ENCODE measurements around the gene C14orf93.
A peak's percentile ranks its signal among the peaks of the same experiment; 100 is the strongest.

C14orf93 gene

GRCh38 chr14:23040100-23040499 is 30.2 kb upstream of the C14orf93 start:
- POLR2A ChIA-PET = no interaction called here
- Histone ChIP-seq H3K9me3 (ENCODE audit: control extremely low read depth in 1 of 5, control insufficient read depth in 4 of 5, insufficient read depth in 2 of 5, low read depth in 1 of 5, low read length in 4 of 5) (no peaks in the 10 kb centered on the region), H3K27me3 (replicated peaks in 2 of 5; ENCODE audit: control insufficient read depth in 4 of 5, insufficient read depth in 5 of 5, low read length in 4 of 5) (no peaks in the 10 kb centered on the region), H3K4me3 (ENCODE audit: control insufficient read depth in 1 of 7, extremely low read depth in 1 of 7, insufficient read depth in 4 of 7, low read depth in 2 of 7, low read length in 6 of 7) (no peak overlapping the region), H3K27ac (ENCODE audit: insufficient read depth in 1 of 2, low read depth in 1 of 2, low read length in 2 of 2, poor library complexity in 1 of 2, severe bottlenecking in 2 of 2) (no peak overlapping the region), H3K36me3 (ENCODE audit: control insufficient read depth in 4 of 4, insufficient read depth in 4 of 4, low read length in 3 of 4) (no peaks in the 10 kb centered on the region), H3K4me1 (ENCODE audit: control extremely low read depth in 1 of 4, control insufficient read depth in 4 of 4, insufficient read depth in 4 of 4, low read length in 3 of 4) (peaks cover 0 to 3% (median 2%) of the 10 kb centered on the region in 4 experiments)
- CTCF ChIA-PET = interaction anchor here (0.5 to 33.6 kb wide), 5 partner anchors 14 to 824 kb away, joined by 3 to 933 read pairs (median 3); partner anchors contain the start of gene AJUBA
- 93% methylated on average over 4 of the region's 4 CpGs for WGBS (ENCODE audit: insufficient coverage)
- no peak for DNase-seq

DNA sequence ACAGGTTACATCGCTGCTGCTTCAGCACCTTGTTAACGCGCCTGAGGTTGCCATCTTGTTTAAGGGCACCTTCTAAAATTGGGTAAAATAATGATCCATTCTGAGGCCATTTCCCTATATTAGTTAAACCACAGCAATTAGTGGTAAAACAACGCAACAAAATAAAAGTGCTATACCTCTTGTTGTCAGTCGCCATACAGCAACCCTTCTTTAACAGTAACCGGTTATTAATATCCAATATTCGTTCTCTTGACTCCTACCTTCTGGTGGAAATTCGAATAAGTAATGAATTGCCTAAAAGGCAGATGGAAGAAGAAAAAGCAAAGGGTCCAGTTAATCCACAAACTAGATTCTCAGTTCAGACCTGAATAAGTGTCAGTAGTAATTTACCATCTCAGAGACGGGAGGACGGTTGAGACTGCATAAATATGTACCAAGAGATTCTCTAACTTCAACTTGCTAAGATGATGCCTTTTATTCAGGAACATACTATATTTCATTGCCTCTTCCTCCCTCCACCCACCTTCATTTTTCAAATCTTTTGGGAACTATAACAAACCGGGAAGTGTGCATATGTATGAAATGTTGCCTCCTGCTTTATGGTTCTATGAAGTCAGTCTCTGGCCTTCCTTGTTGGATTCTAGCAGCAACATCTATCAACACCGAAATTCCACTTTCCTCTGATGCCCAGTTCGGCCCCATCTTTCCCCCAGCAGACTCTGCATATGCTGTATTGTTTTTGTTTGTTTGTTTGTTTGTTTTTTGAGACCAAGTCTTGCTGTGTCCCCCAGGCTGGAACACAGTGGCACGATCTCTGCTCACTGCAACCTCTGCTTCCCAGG is 25.6 kb upstream of the C14orf93 start:
- H3K27me3 ChIP-seq (replicated peaks in 2 of 5; ENCODE audit: control insufficient read depth in 4 of 5, insufficient read depth in 5 of 5, low read length in 4 of 5) = no peaks in the 10 kb centered on the region
- H3K4me3 ChIP-seq (ENCODE audit: control insufficient read depth in 1 of 7, extremely low read depth in 1 of 7, insufficient read depth in 4 of 7, low read depth in 2 of 7, low read length in 6 of 7) = peak overlapping the region in 6 of 7 experiments; percentile 88 to 97 (median 91)
- ChIA-PET CTCF (interaction anchor here (2.5 to 33.6 kb wide), 2 partner anchors 23 to 47 kb away, joined by 12 to 933 read pairs; partner anchors contain the start of genes AJUBA and CDH24), POLR2A (interaction anchor here (0.6 to 1.6 kb wide), 2 partner anchors 20 to 37 kb away, joined by 3 read pairs; no protein-coding TSS in a partner anchor)
- DNase-seq = no peak
- H3K36me3 ChIP-seq (ENCODE audit: control insufficient read depth in 4 of 4, insufficient read depth in 4 of 4, low read length in 3 of 4) = peaks cover 4 to 23% (median 17%) of the 10 kb centered on the region in 4 experiments
- H3K27ac ChIP-seq (ENCODE audit: insufficient read depth in 1 of 2, low read depth in 1 of 2, low read length in 2 of 2, poor library complexity in 1 of 2, severe bottlenecking in 2 of 2) = peak overlapping the region; percentile 88 to 95
- no peaks in the 10 kb centered on the region for H3K9me3 ChIP-seq (ENCODE audit: control extremely low read depth in 1 of 5, control insufficient read depth in 4 of 5, insufficient read depth in 2 of 5, low read depth in 1 of 5, low read length in 4 of 5)
- 40% methylated on average over 5 of the region's 14 CpGs for WGBS (ENCODE audit: insufficient coverage)
- peaks cover 6 to 12% (median 11%) of the 10 kb centered on the region in 4 experiments for H3K4me1 ChIP-seq (ENCODE audit: control extremely low read depth in 1 of 4, control insufficient read depth in 4 of 4, insufficient read depth in 4 of 4, low read length in 3 of 4)

DNA sequence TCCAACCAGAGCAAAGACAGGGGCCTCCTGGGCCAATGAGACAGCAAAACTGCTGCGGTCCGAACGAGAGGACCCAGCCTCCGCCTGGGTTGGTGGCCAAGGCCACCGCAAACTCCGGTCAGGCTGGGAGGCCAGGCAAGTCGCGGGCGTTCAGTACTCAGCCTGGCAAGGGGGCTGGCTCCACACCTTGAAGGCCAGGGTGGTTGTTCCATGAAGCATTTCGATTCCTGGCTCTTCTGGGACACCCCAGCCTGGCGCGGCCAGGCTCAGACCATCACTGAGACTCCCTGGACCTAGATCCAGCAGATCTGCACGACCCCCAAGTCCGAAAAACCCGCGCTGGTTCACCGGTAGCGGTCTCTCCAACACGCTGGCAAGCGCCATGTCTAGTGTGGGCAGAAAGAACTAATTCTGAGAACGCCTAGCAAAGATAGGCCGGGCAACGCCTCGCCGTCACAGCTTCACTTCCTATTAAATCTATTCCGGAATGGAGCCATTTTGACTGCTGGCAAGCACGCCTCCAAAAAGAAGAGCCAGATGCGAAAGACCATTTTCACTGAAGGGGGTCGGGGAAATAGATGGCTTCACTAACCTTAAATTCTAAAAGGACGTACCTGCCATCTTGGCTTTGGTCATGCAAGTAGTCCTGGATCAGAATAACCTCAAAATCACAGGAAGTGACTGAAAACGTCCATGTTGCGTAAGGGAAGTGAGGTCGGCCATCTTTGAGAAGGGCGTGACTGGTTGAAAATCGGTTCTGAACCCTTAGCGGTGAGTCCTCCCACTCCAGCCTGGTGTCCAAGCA is 24.8 kb upstream of the C14orf93 start, which contains the start of gene PSMB5:
TSS of gene PSMB5 (minus strand) at position 403 of the 805 bp plus-strand sequence. CDS start at position 384, 19 bp downstream.
- peak within 1 kb of the TSS; percentile 88 to 95 for H3K27ac ChIP-seq (ENCODE audit: insufficient read depth in 1 of 2, low read depth in 1 of 2, low read length in 2 of 2, poor library complexity in 1 of 2, severe bottlenecking in 2 of 2)
- H3K4me1 ChIP-seq (ENCODE audit: control extremely low read depth in 1 of 4, control insufficient read depth in 4 of 4, insufficient read depth in 4 of 4, low read length in 3 of 4) = peaks cover 6 to 12% (median 11%) of the 10 kb centered on the region in 4 experiments
- POLR2A ChIA-PET = interaction anchor here (1.6 kb wide), 1 partner anchor 19 kb away, joined by 3 read pairs; no protein-coding TSS in a partner anchor
- 0% methylated on average over 35 of the region's 36 CpGs for WGBS (ENCODE audit: insufficient coverage)
- CTCF ChIA-PET = interaction anchor here (0.8 to 2.5 kb wide), 5 partner anchors 13 to 40 kb away, joined by 3 to 16 read pairs (median 4); partner anchors contain the start of gene CDH24
- peak within 1 kb of the TSS; percentile 76 to 97 (median 89) for H3K4me3 ChIP-seq (ENCODE audit: control insufficient read depth in 1 of 7, extremely low read depth in 1 of 7, insufficient read depth in 4 of 7, low read depth in 2 of 7, low read length in 6 of 7)
- H3K27me3 ChIP-seq (replicated peaks in 2 of 5; ENCODE audit: control insufficient read depth in 4 of 5, insufficient read depth in 5 of 5, low read length in 4 of 5) = no peaks in the 10 kb centered on the region
- peaks cover 5 to 24% (median 20%) of the 10 kb centered on the region in 4 experiments for H3K36me3 ChIP-seq (ENCODE audit: control insufficient read depth in 4 of 4, insufficient read depth in 4 of 4, low read length in 3 of 4)
- H3K9me3 ChIP-seq (ENCODE audit: control extremely low read depth in 1 of 5, control insufficient read depth in 4 of 5, insufficient read depth in 2 of 5, low read depth in 1 of 5, low read length in 4 of 5) = no peaks in the 10 kb centered on the region
- DNase-seq = peak; percentile 97 to 99 (median 98)

DNA sequence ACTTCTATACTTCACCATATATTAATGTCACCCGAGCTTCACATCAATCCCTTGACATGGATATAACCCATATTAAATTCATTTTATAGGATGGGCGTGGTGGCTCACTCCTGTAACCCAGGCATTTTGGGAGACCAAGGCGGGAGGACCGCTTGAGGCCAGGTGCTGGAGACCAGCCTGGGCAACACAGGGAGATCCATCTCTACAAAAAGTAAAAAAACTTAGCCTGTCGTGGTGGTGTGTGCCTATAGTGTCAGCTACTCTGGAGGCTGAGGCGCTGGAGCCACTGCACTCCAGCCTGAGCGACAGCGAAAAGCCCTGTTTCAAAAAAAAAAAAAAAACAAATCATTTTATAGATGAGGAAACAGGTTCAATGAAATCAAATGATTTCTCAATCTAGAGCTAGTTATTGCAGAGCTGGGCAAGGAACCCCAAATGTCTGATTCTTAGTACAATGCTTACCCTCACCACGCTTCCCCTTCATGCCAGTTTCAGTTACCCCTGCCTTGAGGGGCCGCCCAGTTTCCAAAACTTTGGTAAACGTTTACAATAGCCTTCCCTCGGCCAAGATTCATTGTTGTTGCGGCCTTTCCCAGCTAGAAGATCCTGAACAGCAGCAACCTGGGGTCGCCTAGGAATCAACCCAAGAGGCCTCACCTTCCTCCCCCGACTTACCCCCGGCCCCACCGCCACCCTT is 24.0 kb upstream of the C14orf93 start:
- 48% methylated on average over 9 of the region's 17 CpGs for WGBS (ENCODE audit: insufficient coverage)

GRCh38 chr14:23033251-23033727 is 23.3 kb upstream of the C14orf93 start:
- H3K36me3 ChIP-seq (ENCODE audit: control insufficient read depth in 4 of 4, insufficient read depth in 4 of 4, low read length in 3 of 4) = peaks cover 5 to 35% (median 23%) of the 10 kb centered on the region in 4 experiments
- H3K27ac ChIP-seq (ENCODE audit: insufficient read depth in 1 of 2, low read depth in 1 of 2, low read length in 2 of 2, poor library complexity in 1 of 2, severe bottlenecking in 2 of 2) = no peak overlapping the region
- H3K4me1 ChIP-seq (ENCODE audit: control extremely low read depth in 1 of 4, control insufficient read depth in 4 of 4, insufficient read depth in 4 of 4, low read length in 3 of 4) = peaks cover 6 to 20% (median 15%) of the 10 kb centered on the region in 4 experiments
- 98% methylated on average over 10 of the region's 10 CpGs for WGBS (ENCODE audit: insufficient coverage)
- no peaks in the 10 kb centered on the region for H3K9me3 ChIP-seq (ENCODE audit: control extremely low read depth in 1 of 5, control insufficient read depth in 4 of 5, insufficient read depth in 2 of 5, low read depth in 1 of 5, low read length in 4 of 5)
- DNase-seq = no peak
- peak overlapping the region in 4 of 7 experiments; percentile 88 to 95 (median 88) for H3K4me3 ChIP-seq (ENCODE audit: control insufficient read depth in 1 of 7, extremely low read depth in 1 of 7, insufficient read depth in 4 of 7, low read depth in 2 of 7, low read length in 6 of 7)
- no peaks in the 10 kb centered on the region for H3K27me3 ChIP-seq (replicated peaks in 2 of 5; ENCODE audit: control insufficient read depth in 4 of 5, insufficient read depth in 5 of 5, low read length in 4 of 5)
- ChIA-PET POLR2A (interaction anchor here (1.6 kb wide), 1 partner anchor 17 kb away, joined by 3 read pairs; no protein-coding TSS in a partner anchor), CTCF (interaction anchor here (0.8 to 2.5 kb wide), 8 partner anchors 11 to 47 kb away, joined by 4 to 16 read pairs (median 4); partner anchors contain the start of gene CDH24)

More for the DNA sequence above, 24.0 kb upstream of the C14orf93 start:
- peaks cover 5 to 29% (median 23%) of the 10 kb centered on the region in 4 experiments for H3K36me3 ChIP-seq (ENCODE audit: control insufficient read depth in 4 of 4, insufficient read depth in 4 of 4, low read length in 3 of 4)
- DNase-seq = no peak
- H3K4me1 ChIP-seq (ENCODE audit: control extremely low read depth in 1 of 4, control insufficient read depth in 4 of 4, insufficient read depth in 4 of 4, low read length in 3 of 4) = peaks cover 6 to 17% (median 13%) of the 10 kb centered on the region in 4 experiments
- ChIA-PET CTCF (interaction anchor here (0.8 to 2.5 kb wide), 7 partner anchors 12 to 39 kb away, joined by 3 to 16 read pairs (median 5); partner anchors contain the start of gene CDH24), POLR2A (interaction anchor here (1.6 kb wide), 1 partner anchor 18 kb away, joined by 3 read pairs; no protein-coding TSS in a partner anchor)
- H3K27me3 ChIP-seq (replicated peaks in 2 of 5; ENCODE audit: control insufficient read depth in 4 of 5, insufficient read depth in 5 of 5, low read length in 4 of 5) = no peaks in the 10 kb centered on the region
- H3K9me3 ChIP-seq (ENCODE audit: control extremely low read depth in 1 of 5, control insufficient read depth in 4 of 5, insufficient read depth in 2 of 5, low read depth in 1 of 5, low read length in 4 of 5) = no peaks in the 10 kb centered on the region
- H3K4me3 ChIP-seq (ENCODE audit: control insufficient read depth in 1 of 7, extremely low read depth in 1 of 7, insufficient read depth in 4 of 7, low read depth in 2 of 7, low read length in 6 of 7) = peak overlapping the region; percentile 76 to 97 (median 89)
- H3K27ac ChIP-seq (ENCODE audit: insufficient read depth in 1 of 2, low read depth in 1 of 2, low read length in 2 of 2, poor library complexity in 1 of 2, severe bottlenecking in 2 of 2) = peak overlapping the region; percentile 88 to 95

DNA sequence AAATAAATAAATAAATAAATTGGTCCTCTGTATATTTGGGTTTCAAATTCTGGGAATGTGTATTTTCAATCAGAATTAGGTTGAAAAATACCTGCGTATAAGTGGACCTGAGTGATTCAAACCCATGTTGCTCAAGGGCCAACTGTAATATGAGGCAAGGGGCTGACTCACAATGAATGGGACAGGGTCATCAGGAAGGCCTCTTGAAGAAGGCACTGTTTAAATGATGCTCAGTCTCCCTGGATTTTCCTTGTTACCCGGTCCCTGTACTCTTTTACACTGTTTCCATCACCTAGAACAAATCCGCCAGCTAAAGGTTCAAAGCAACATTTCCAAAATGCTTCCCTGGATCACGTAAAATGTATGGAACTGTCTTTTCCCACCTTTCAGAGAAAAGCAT is 21.0 kb upstream of the C14orf93 start:
- H3K27me3 ChIP-seq (replicated peaks in 2 of 5; ENCODE audit: control insufficient read depth in 4 of 5, insufficient read depth in 5 of 5, low read length in 4 of 5) = no peaks in the 10 kb centered on the region
- H3K4me3 ChIP-seq (ENCODE audit: control insufficient read depth in 1 of 7, extremely low read depth in 1 of 7, insufficient read depth in 4 of 7, low read depth in 2 of 7, low read length in 6 of 7) = no peak overlapping the region
- no peaks in the 10 kb centered on the region for H3K9me3 ChIP-seq (ENCODE audit: control extremely low read depth in 1 of 5, control insufficient read depth in 4 of 5, insufficient read depth in 2 of 5, low read depth in 1 of 5, low read length in 4 of 5)
- H3K4me1 ChIP-seq (ENCODE audit: control extremely low read depth in 1 of 4, control insufficient read depth in 4 of 4, insufficient read depth in 4 of 4, low read length in 3 of 4) = peaks cover 6 to 20% (median 15%) of the 10 kb centered on the region in 4 experiments
- H3K36me3 ChIP-seq (ENCODE audit: control insufficient read depth in 4 of 4, insufficient read depth in 4 of 4, low read length in 3 of 4) = peaks cover 10 to 48% (median 32%) of the 10 kb centered on the region in 4 experiments
- H3K27ac ChIP-seq (ENCODE audit: insufficient read depth in 1 of 2, low read depth in 1 of 2, low read length in 2 of 2, poor library complexity in 1 of 2, severe bottlenecking in 2 of 2) = no peak overlapping the region
- 100% methylated on average over 4 of the region's 4 CpGs for WGBS (ENCODE audit: insufficient coverage)
- ChIA-PET CTCF (interaction anchor here (1.0 to 3.3 kb wide), 6 partner anchors 12 to 45 kb away, joined by 3 to 8 read pairs (median 6); partner anchors contain the start of gene PSMB11), POLR2A (interaction anchor here (0.6 kb wide), 2 partner anchors 9 to 13 kb away, joined by 3 read pairs; no protein-coding TSS in a partner anchor)
- no peak for DNase-seq

Data from common myeloid progenitor, CD34-positive (primary cell).